HG03025 (cell line): ENCODE measurements around the gene DLGAP1.

Source experiments
- ATAC-seq: cut with Tn5 transposase; IDR thresholded peaks from one replicate; pipeline ENCODE4 v1.9.1; 2021; ENCODE audit warnings: mild to moderate bottlenecking, moderate library complexity; ENCODE audit not compliant: unreplicated experiment, low FRiP score

Gene DLGAP1

GRCh38 chr18:3682061-3682460 is 773.0 kb downstream of the DLGAP1 start:
- ATAC-seq = no peak

- no peak for ATAC-seq
Observed at GRCh38 chr18:3679241-3679640, 775.9 kb downstream of the DLGAP1 start.

- ATAC-seq = no peak
Observed at GRCh38 chr18:3675994-3676393, 779.1 kb downstream of the DLGAP1 start.

GRCh38 chr18:3675446-3675845 is 779.7 kb downstream of the DLGAP1 start:
- ATAC-seq = no peak

- no peak for ATAC-seq
Observed at GRCh38 chr18:3671176-3671575, 783.9 kb downstream of the DLGAP1 start.

GRCh38 chr18:3669376-3669775 is 785.7 kb downstream of the DLGAP1 start:
- ATAC-seq = no peak

GRCh38 chr18:3667255-3668137 is 787.6 kb downstream of the DLGAP1 start:
- ATAC-seq = no peak

- no peak for ATAC-seq
Observed at GRCh38 chr18:3666526-3667254, 788.4 kb downstream of the DLGAP1 start.

GRCh38 chr18:3665780-3666525 is 789.2 kb downstream of the DLGAP1 start:
- no peak for ATAC-seq

GRCh38 chr18:3665204-3665603 is 789.9 kb downstream of the DLGAP1 start:
- no peak for ATAC-seq

- no peak for ATAC-seq
Observed at GRCh38 chr18:3664563-3665178, 790.4 kb downstream of the DLGAP1 start.

- no peak for ATAC-seq
Observed at GRCh38 chr18:3663870-3664512, 791.1 kb downstream of the DLGAP1 start.

- ATAC-seq = no peak
Observed at GRCh38 chr18:3661989-3662388, 793.1 kb downstream of the DLGAP1 start.

- no peak for ATAC-seq
Observed at GRCh38 chr18:3660739-3661515, 794.2 kb downstream of the DLGAP1 start.

GRCh38 chr18:3658529-3658928 is 796.6 kb downstream of the DLGAP1 start:
- no peak for ATAC-seq

GRCh38 chr18:3655254-3656050 is 799.7 kb downstream of the DLGAP1 start:
- ATAC-seq = no peak

- no peak for ATAC-seq
Observed at GRCh38 chr18:3654442-3655253, 800.5 kb downstream of the DLGAP1 start.
